Chondrocyte (in vitro differentiated cells): ENCODE results near the gene LTA4H. TPM values are rescaled to one million over a fixed set of nuclear protein-coding genes. Genes with fewer than 3 reads are reported as not detected.

Source experiments
- DNase-seq: peaks from one replicate; pipeline ENCODE4 v3.0.0; 2021; ENCODE audit warnings: mixed read lengths, low spot score
- H3K27ac Mint-ChIP-seq: one replicate; pipeline ENCODE4 v1.8.0; 2021; ENCODE audit warnings: mild to moderate bottlenecking, moderate library complexity, mixed read lengths; ENCODE audit not compliant: unreplicated experiment
- H3K27me3 Mint-ChIP-seq: 2 replicates; pipeline ENCODE4 v1.8.0; 2021; ENCODE audit warnings: low read depth, mixed read lengths
- H3K36me3 Mint-ChIP-seq: 2 replicates; pipeline ENCODE4 v1.8.0; 2021; ENCODE audit warnings: low read depth, mixed read lengths
- H3K4me1 Mint-ChIP-seq: 2 replicates; pipeline ENCODE4 v1.8.0; 2021; ENCODE audit warnings: low read depth, mild to moderate bottlenecking, mixed read lengths
- H3K4me3 Mint-ChIP-seq: one replicate; pipeline ENCODE4 v1.8.0; 2021; ENCODE audit warnings: mild to moderate bottlenecking, moderate library complexity, mixed read lengths; ENCODE audit not compliant: unreplicated experiment
- H3K9me3 Mint-ChIP-seq: 2 replicates; pipeline ENCODE4 v1.8.0; 2021; ENCODE audit warnings: low read depth, mixed read lengths
- total RNA-seq: library from RNA; stranded (reverse); gene quantifications from 3 replicates; pipeline ENCODE4 v1.2.1, GENCODE V29; 2021
- TF ChIP-seq, protein P1 (sequence below): fragments of 200-600 bp; sonication (generic); IDR thresholded peaks from 2 replicates; pipeline ENCODE4 v1.5.0; 2021; ENCODE audit warnings: antibody characterized with exemption, mild to moderate bottlenecking, moderate library complexity

Gene LTA4H
- total RNA-seq, 1 donor from 2014 or later, result 55.0 TPM

DNA sequence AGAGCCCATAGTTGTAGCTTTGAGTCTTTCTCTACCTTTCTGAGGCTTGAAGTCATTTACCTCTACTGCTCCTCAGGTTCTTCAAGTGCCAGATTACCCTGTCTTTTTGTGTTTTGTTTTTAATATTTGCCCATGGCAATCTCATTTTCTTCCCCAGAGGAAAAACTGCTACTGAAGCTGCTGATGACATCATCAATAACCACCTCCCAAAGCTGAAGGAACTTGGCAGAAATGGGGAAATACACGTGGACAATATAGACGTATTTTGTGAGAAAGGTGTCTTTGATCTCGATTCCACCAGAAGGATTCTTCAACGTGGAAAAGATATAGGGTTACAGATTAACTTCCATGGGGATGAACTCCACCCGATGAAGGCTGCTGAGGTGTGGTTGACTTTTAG is 75.1 kb downstream of the LTA4H start:
- H3K27ac Mint-ChIP-seq, result no peak overlapping the region
- no peaks in the 10 kb centered on the region for H3K4me1 Mint-ChIP-seq
- no peak overlapping the region for H3K4me3 Mint-ChIP-seq
- TF ChIP-seq, protein P1, sequence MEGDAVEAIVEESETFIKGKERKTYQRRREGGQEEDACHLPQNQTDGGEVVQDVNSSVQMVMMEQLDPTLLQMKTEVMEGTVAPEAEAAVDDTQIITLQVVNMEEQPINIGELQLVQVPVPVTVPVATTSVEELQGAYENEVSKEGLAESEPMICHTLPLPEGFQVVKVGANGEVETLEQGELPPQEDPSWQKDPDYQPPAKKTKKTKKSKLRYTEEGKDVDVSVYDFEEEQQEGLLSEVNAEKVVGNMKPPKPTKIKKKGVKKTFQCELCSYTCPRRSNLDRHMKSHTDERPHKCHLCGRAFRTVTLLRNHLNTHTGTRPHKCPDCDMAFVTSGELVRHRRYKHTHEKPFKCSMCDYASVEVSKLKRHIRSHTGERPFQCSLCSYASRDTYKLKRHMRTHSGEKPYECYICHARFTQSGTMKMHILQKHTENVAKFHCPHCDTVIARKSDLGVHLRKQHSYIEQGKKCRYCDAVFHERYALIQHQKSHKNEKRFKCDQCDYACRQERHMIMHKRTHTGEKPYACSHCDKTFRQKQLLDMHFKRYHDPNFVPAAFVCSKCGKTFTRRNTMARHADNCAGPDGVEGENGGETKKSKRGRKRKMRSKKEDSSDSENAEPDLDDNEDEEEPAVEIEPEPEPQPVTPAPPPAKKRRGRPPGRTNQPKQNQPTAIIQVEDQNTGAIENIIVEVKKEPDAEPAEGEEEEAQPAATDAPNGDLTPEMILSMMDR, result no peak
- peaks cover 6% of the 10 kb centered on the region for H3K27me3 Mint-ChIP-seq
- H3K9me3 Mint-ChIP-seq, result no peaks in the 10 kb centered on the region
- no peaks in the 10 kb centered on the region for H3K36me3 Mint-ChIP-seq
- DNase-seq, result no peak

DNA sequence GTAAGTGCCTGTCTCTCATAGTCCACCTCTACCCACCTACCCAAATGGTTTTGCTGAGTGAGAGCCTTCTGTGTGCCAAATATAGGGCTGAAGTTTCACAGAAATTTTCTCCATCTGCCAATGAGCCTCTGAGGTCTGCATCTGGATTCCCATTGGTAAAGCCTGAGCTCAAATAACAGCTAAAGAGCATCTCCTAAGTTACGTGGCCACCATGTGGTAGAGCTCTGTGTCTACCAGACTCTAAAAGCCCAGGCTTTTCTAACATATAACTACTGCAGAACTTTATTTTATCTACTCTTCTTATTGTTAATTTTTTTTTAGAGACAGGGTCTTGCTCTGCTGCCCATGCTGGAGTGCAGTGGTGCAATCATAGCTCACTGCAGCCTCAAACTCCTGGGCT is 76.3 kb downstream of the LTA4H start:
- no peaks in the 10 kb centered on the region for H3K4me1 Mint-ChIP-seq
- no peak overlapping the region for H3K4me3 Mint-ChIP-seq
- TF ChIP-seq, protein P1, result peak; percentile 63
- no peaks in the 10 kb centered on the region for H3K9me3 Mint-ChIP-seq
- DNase-seq, result no peak
- H3K27ac Mint-ChIP-seq, result no peak overlapping the region
- H3K27me3 Mint-ChIP-seq, result peaks cover 6% of the 10 kb centered on the region
- no peaks in the 10 kb centered on the region for H3K36me3 Mint-ChIP-seq

DNA sequence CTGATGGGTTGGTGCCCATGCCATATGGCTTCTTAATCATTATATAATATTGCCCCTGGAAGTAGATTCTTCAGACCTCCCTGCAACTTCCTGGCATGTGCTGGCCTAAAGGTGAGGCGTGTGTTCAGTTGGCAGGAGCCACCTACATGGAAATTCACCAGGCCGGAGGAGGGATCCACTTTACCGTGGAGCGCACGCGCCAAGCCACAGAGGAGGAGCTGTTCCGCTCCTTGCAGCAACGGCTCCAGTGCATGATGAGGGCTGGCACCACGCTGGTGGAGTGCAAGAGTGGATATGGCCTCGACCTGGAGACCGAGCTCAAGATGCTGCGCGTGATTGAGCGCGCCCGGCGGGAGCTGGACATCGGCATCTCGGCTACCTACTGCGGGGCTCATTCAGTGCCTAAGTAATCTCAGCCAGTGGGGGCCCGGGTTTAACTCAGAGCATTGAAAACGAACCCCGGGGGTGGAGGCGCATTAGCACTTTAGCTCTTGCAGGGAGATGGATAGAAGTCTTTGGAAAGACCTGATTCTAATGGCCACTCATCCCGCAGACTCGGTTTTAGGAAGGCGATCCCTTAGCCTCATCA is 78.7 kb downstream of the LTA4H start:
- H3K4me1 Mint-ChIP-seq, result no peaks in the 10 kb centered on the region

DNA sequence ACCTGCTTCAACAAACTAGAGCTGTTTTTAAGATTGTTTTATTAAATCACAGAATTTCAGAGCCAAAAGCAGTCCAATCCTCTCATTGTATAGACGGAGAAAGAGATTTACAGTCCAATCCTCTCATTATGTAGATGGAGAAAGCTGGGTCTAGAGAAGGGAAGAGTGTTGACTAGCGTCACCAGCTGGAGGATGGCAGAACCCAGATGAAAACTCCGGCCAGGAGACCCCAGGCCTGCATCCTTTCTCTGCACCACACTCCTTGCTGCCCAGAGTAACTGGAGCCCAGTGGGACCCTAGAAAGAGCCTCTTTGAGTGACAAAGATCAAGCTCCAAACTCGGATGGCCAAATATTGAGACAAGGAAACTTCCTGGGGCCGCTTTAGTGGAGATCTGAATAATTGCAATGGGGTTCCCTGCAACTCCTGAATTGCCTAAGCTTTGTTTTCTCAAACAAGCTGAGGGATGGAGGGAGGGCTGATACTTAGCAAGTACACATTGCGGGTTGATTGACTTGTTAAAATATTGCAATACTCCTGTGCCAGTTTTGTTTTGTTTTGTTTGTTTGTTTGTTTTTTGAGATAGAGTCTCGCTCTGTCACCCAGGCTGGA is 79.7 kb downstream of the LTA4H start:
- H3K4me1 Mint-ChIP-seq, result no peaks in the 10 kb centered on the region
- TF ChIP-seq, protein P1, result no peak
- H3K4me3 Mint-ChIP-seq, result no peak overlapping the region
- peaks cover 9% of the 10 kb centered on the region for H3K27me3 Mint-ChIP-seq
- no peak for DNase-seq
- peaks cover 9% of the 10 kb centered on the region for H3K9me3 Mint-ChIP-seq
- H3K27ac Mint-ChIP-seq, result no peak overlapping the region
- no peaks in the 10 kb centered on the region for H3K36me3 Mint-ChIP-seq

More for the DNA sequence above, 78.7 kb downstream of the LTA4H start:
- Mint-ChIP-seq H3K36me3 (no peaks in the 10 kb centered on the region), H3K4me3 (no peak overlapping the region), H3K9me3 (peaks cover 3% of the 10 kb centered on the region), H3K27ac (no peak overlapping the region), H3K27me3 (peaks cover 9% of the 10 kb centered on the region)
- TF ChIP-seq, protein P1, result no peak
- DNase-seq, result no peak

DNA sequence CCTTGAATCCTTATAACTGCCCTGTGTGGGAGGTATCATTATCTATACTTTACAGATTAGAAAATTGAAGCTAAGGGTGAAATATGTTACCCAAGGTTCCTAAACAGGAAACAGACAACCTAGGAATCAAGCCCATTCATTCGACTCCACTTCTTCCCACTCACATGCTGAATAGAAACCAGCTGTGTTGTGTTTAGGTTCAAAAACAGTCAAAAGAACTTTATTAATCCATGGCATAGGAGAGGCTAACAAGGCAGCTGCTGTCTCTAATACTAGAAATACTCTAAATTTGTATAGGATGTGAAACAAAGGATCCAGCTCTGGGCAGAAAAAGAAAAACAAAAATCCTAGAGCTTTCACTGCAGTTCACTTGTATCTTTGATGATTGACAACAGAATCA is 82.4 kb downstream of the LTA4H start:
- DNase-seq, result no peak
- no peak overlapping the region for H3K4me3 Mint-ChIP-seq
- peaks cover 9% of the 10 kb centered on the region for H3K9me3 Mint-ChIP-seq
- TF ChIP-seq, protein P1, result no peak
- H3K27ac Mint-ChIP-seq, result no peak overlapping the region
- no peaks in the 10 kb centered on the region for H3K36me3 Mint-ChIP-seq
- no peaks in the 10 kb centered on the region for H3K4me1 Mint-ChIP-seq
- peaks cover 16% of the 10 kb centered on the region for H3K27me3 Mint-ChIP-seq
